Measurements from ENCODE around the gene FGF23. TPM values are rescaled to one million over a fixed set of nuclear protein-coding genes. Genes with fewer than 3 reads are reported as not detected.

Gene FGF23
- total RNA-seq, 1 donor from 2014 or later = not detected

DNA sequence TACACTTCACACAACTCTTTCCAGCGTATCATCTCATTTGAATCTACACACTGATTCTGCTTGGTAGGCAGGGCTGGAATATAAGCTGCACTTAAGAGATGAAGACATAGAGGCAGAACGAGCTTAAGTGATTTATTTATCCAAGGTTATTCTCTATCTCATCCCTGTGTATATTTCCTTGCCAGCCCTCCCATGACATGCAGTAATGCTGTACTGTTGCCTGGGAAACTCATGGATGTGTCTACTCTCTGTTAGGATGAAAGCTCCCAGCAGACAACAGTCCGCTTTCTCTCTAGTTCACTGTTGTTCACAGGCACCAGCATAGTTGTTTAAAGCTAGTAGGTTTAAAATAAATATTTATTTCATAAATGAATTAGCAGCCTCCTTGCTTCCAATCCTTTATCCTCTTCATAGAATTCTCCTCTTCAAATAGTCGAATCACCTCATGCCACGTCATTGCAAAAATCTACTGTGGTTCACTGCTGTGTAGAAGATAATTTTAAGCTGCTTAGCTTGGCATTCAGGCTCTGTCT lies 40.7 kb upstream of the FGF23 start:
- no peaks in the 10 kb centered on the region for H3K27me3 ChIP-seq
- no peaks in the 10 kb centered on the region for H3K9me3 ChIP-seq
- no peak overlapping the region for H3K27ac ChIP-seq
- intact Hi-C loops (cut with DNase I) = no loop called here
- H3K4me3 ChIP-seq = no peak overlapping the region
- no peaks in the 10 kb centered on the region for H3K4me1 ChIP-seq
- H3K36me3 ChIP-seq = no peaks in the 10 kb centered on the region
- no peak for TF ChIP-seq POLR2A (IDR thresholded peaks at IDR 0.05)
- no peak for TF ChIP-seq CTCF (IDR thresholded peaks at IDR 0.05)
- no peak for TF ChIP-seq POLR2AphosphoS5 (IDR thresholded peaks at IDR 0.05; ENCODE audit: insufficient read depth in 1 of 2, low read depth in 1 of 2)
- DNase-seq (ENCODE audit: extremely low spot score in 2 of 2) = no peak

- Histone ChIP-seq H3K27ac (no peak overlapping the region), H3K36me3 (no peaks in the 10 kb centered on the region), H3K27me3 (no peaks in the 10 kb centered on the region), H3K4me1 (no peaks in the 10 kb centered on the region), H3K9me3 (no peaks in the 10 kb centered on the region), H3K4me3 (no peak overlapping the region)
- no peak for TF ChIP-seq CTCF (IDR thresholded peaks at IDR 0.05)
- TF ChIP-seq POLR2AphosphoS5 (IDR thresholded peaks at IDR 0.05; ENCODE audit: insufficient read depth in 1 of 2, low read depth in 1 of 2) = no peak
- TF ChIP-seq POLR2A (IDR thresholded peaks at IDR 0.05) = no peak
- intact Hi-C loops (cut with DNase I) = no loop called here
- peak in 1 of 2 donors; percentile 34 for DNase-seq (ENCODE audit: extremely low spot score in 2 of 2)
Observed at GRCh38 chr12:4418913-4419312, 39.4 kb upstream of the FGF23 start.

DNA sequence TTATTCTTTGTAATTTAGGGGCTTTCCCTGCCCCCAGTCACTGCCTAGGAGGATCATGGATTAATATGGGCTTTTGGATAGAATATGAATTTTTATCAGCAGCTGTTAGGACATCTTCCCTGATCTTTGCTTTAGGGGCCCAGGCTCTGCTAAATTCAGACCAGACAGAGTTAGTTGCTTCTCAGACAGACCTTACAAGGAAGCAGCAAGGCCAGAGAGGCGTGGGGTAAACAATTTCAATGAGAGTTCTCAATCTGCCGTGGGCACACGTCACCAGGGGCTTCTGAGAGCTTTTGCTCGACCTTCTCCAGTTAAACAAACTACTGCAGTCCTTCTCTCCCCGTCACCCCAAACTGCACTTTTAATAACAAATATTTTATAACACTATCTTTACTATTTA lies 38.4 kb upstream of the FGF23 start:
- Histone ChIP-seq H3K27me3 (no peaks in the 10 kb centered on the region), H3K9me3 (no peaks in the 10 kb centered on the region), H3K27ac (no peak overlapping the region), H3K36me3 (no peaks in the 10 kb centered on the region), H3K4me1 (no peaks in the 10 kb centered on the region), H3K4me3 (no peak overlapping the region)
- intact Hi-C loops (cut with DNase I) = no loop called here
- DNase-seq (ENCODE audit: extremely low spot score in 2 of 2) = no peak
- TF ChIP-seq POLR2AphosphoS5 (IDR thresholded peaks at IDR 0.05; ENCODE audit: insufficient read depth in 1 of 2, low read depth in 1 of 2) (no peak), POLR2A (IDR thresholded peaks at IDR 0.05) (no peak)

GRCh38 chr12:4417455-4417854 lies 37.9 kb upstream of the FGF23 start:
- TF ChIP-seq CTCF (IDR thresholded peaks at IDR 0.05) (no peak), POLR2AphosphoS5 (IDR thresholded peaks at IDR 0.05; ENCODE audit: insufficient read depth in 1 of 2, low read depth in 1 of 2) (no peak), POLR2A (IDR thresholded peaks at IDR 0.05) (no peak)
- no peak overlapping the region for H3K27ac ChIP-seq
- peak in 1 of 2 donors; percentile 81 for DNase-seq (ENCODE audit: extremely low spot score in 2 of 2)
- intact Hi-C loops (cut with DNase I) = no loop called here
- no peaks in the 10 kb centered on the region for H3K27me3 ChIP-seq
- H3K4me1 ChIP-seq = no peaks in the 10 kb centered on the region
- H3K36me3 ChIP-seq = no peaks in the 10 kb centered on the region
- no peak overlapping the region for H3K4me3 ChIP-seq
- no peaks in the 10 kb centered on the region for H3K9me3 ChIP-seq

DNA sequence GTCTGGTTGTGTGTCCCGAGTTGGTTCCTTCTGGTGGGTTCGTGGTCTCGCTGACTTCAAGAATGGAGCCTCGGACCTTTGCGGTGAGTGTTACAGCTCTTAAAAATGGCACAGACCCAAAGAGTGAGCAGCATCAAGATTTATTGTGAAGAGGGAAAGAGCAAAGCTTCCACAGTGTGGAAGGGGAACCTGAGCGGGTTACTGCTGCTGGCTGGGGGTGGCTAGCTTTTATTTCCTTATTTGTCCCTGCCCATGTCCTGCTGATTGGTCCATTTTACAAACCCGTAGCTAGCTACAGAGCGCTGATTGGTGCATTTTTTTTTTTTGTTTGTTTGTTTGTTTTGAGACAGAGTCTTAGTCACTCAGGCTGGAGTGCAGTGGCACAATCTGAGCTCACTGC lies 36.8 kb upstream of the FGF23 start:
- intact Hi-C loops (cut with DNase I) = no loop called here
- H3K36me3 ChIP-seq = no peaks in the 10 kb centered on the region
- H3K4me3 ChIP-seq = no peak overlapping the region
- H3K4me1 ChIP-seq = no peaks in the 10 kb centered on the region
- DNase-seq (ENCODE audit: extremely low spot score in 2 of 2) = peak in 1 of 2 donors; percentile 56
- H3K9me3 ChIP-seq = no peaks in the 10 kb centered on the region
- no peaks in the 10 kb centered on the region for H3K27me3 ChIP-seq
- H3K27ac ChIP-seq = no peak overlapping the region
- TF ChIP-seq POLR2AphosphoS5 (IDR thresholded peaks at IDR 0.05; ENCODE audit: insufficient read depth in 1 of 2, low read depth in 1 of 2) = no peak
- TF ChIP-seq POLR2A (IDR thresholded peaks at IDR 0.05) = no peak
- no peak for TF ChIP-seq CTCF (IDR thresholded peaks at IDR 0.05)

Measured in vagina (tissue), 2 donors.